ENCODE measurements around the gene NCR1.
"Not testable (repeated sequence)": the region's sequence is repeated elsewhere in the genome, so short reads cannot be mapped to it uniquely, and the experiment has no call there.

NCR1 gene

GRCh38 chr19:54905803-54906511 lies at the start of gene NCR1:
TSS of gene NCR1 (plus strand) at chr19:54906148. CDS start at chr19:54906188, 40 bp downstream.
- TF ChIP-seq CTCF (IDR thresholded peaks at IDR 0.05; ENCODE audit: low read depth, low read length): no peak
- no peak within 1 kb of the TSS for H3K4me3 ChIP-seq (ENCODE audit: low read depth, low read length)

GRCh38 chr19:54858476-54858875 lies 47.5 kb upstream of the NCR1 start:
- not testable (repeated sequence) for H3K4me3 ChIP-seq (ENCODE audit: low read depth, low read length)

- H3K4me3 ChIP-seq (ENCODE audit: low read depth, low read length): not testable (repeated sequence)
Observed at GRCh38 chr19:54859421-54859820, 46.5 kb upstream of the NCR1 start.

- not testable (repeated sequence) for H3K4me3 ChIP-seq (ENCODE audit: low read depth, low read length)
Observed at GRCh38 chr19:54863459-54863858, 42.5 kb upstream of the NCR1 start.

GRCh38 chr19:54871696-54872095 lies 34.3 kb upstream of the NCR1 start:
- no peak overlapping the region for H3K4me3 ChIP-seq (ENCODE audit: low read depth, low read length)
- TF ChIP-seq CTCF (IDR thresholded peaks at IDR 0.05; ENCODE audit: low read depth, low read length): no peak

GRCh38 chr19:54873990-54874389 lies 32.0 kb upstream of the NCR1 start, which contains the start of gene FCAR:
TSS of gene FCAR (plus strand) at chr19:54874235. CDS start at chr19:54874290, 55 bp downstream.
- TF ChIP-seq CTCF (IDR thresholded peaks at IDR 0.05; ENCODE audit: low read depth, low read length): no peak
- no peak within 1 kb of the TSS for H3K4me3 ChIP-seq (ENCODE audit: low read depth, low read length)

GRCh38 chr19:54875506-54875905 lies 30.4 kb upstream of the NCR1 start:
- TF ChIP-seq CTCF (IDR thresholded peaks at IDR 0.05; ENCODE audit: low read depth, low read length): no peak
- no peak overlapping the region for H3K4me3 ChIP-seq (ENCODE audit: low read depth, low read length)

- H3K4me3 ChIP-seq (ENCODE audit: low read depth, low read length): no peak overlapping the region
- TF ChIP-seq CTCF (IDR thresholded peaks at IDR 0.05; ENCODE audit: low read depth, low read length): no peak
Observed at GRCh38 chr19:54877471-54877870, 28.5 kb upstream of the NCR1 start.

GRCh38 chr19:54881884-54882283 lies 24.1 kb upstream of the NCR1 start:
- TF ChIP-seq CTCF (IDR thresholded peaks at IDR 0.05; ENCODE audit: low read depth, low read length): no peak
- H3K4me3 ChIP-seq (ENCODE audit: low read depth, low read length): no peak overlapping the region

Data from WI38 (cell line).